Measurements from ENCODE around the gene LSAMP.

The LSAMP gene

DNA sequence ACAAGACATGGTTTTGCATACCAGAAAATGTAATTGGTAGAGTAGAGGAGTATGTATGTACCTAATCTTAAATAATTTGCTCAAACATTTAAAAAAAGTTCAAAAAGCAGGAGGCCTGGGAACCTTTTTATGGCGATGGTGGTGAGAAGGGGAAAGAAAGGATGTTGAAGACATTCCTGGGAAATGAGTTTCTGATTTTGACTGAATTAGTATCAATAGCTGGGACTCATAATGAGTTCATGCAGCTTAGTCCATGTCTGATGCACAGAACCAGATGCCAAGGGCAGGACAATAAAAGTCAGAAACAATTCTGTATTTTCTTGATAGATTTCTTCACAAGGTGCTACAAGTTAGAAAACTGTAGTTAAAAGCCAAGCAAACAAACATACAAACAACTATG is 426.6 kb downstream of the LSAMP start:
- DNase-seq (ENCODE audit: low spot score): no peak

DNA sequence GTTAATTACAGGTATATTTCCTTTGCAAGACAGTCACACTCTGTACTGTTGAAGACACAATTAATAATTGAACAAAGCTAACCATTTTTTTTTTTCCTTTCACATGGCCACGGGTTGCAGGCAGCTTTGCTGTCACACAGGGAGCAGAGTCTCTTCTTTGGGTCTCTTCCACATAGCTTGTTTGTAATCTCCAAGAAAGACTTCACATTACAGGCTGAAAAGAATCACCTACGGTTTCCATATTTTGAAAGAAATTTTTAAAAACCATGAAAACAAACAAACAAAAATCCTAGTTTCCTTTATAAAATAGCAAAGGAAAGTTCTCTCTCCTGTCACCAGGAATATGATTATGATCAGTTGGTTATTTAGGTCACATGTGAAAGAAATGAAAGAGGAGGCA is 429.4 kb downstream of the LSAMP start:
- DNase-seq (ENCODE audit: low spot score): no peak

DNA sequence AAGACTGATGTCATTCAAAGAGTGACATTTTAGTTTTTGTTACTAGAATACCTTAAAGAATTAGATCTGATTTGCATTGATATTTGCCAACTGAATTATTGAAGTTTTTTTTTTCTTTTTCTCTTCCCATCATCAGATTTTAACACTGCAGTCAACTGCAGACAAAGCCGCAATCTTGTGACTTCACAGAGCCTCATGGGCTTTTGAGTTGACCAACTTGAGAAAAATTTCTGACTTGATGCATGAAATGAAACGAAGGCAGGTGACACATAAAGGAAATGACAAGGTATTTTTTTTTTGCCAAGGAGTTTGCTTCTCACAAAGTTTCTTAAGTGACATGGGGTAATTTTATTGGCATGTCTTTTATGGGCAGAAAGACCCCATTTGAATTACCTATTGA is 438.3 kb downstream of the LSAMP start:
- no peak for DNase-seq (ENCODE audit: low spot score)

DNA sequence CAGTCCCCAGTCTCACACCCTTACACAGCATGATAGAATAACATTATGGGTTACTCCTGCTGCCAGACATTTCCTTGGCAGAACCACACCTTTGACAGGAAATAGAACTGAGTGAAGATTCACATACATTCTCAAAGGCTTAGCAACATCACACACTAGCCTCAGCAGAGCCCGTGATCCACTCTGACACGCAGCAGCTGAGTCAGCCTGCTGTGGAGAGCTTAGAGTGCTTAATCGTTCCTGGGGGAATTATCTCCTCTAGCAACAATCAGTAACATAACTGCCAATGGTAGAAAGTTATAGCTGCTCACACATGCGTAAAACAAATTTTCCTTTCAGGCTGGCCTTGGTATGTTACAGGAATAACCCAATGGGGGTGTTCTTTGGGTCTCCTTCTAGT is 439.9 kb downstream of the LSAMP start:
- DNase-seq (ENCODE audit: low spot score): no peak

DNA sequence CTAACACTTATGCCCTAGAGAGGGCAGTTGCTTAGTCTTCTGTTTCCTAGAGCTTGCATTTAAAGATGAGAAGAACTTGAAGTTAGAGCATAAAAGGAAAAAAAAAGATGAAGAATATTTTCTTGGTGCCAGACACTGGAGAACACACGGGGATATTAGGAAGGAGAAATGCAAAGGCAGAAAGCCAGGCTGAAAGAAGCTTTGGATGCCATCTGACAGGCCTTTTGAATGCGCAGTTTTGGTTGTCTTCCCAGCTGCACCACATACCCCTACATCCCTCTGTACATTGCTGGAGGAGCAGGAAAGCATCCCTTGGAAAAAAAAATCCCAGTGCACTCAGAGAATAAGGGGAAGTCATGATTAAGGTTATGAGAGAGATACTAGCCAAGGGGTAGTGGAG is 443.1 kb downstream of the LSAMP start:
- DNase-seq (ENCODE audit: low spot score): no peak

DNA sequence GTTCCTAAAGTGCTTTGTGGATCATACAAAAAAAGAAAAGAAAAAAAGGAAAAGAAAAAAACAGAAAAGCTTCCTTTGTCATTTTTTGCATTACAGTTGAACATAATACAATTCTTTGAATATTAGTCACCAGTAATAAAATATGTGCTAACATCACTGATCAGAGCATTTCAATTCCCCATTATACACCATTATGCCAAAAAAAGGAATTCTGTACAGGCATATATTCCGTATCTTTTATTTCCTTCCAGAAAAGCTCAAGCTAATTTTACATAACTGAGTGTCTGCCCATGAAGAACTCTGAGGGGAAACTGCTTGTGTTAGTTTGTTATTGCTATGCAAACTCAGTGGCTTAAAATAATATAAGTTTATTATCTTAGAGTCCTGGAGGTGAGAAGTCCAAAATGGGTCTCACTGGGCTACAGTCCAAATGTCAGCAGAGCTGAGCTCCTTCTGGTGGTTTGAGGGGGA is 444.1 kb downstream of the LSAMP start:
- DNase-seq (ENCODE audit: low spot score): no peak

DNA sequence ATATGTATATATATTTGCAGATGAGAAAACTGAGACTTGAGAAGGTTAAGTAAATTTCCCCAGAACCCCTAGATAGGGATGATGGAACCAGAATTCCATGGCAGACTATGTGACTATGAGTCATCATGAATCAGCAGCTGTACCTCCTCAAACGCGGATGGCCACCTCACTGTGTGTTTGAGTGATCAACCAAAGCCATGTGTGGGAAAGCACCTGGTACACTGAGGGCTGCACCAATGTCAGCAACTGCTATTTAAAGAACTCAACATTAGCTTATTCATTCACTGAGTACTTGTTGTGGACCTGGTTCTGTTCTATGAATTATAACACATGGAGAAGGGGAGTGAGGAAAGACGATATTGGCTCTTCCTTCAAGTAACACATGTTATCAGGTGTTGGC is 445.0 kb downstream of the LSAMP start:
- no peak for DNase-seq (ENCODE audit: low spot score)

DNA sequence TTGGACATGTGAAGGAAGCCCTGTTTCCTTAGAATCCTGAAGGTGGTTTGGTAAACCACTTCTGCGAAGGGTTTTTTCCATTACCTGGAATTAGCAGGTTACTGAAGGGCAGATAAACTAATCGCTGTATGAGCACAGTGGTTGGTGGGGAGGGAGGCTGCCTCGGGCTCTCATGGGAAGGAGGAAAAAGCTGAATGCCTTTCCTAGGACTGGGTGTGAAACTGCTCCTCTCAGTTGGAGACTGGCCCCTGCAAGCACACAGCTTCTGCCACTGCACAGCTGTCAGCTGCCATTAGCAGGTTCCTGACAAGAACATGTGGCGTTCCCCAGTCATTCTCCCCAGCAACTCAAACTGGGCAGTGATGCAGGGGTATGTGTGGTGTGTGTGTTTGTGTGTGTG is 445.7 kb downstream of the LSAMP start:
- peak; percentile 49 for DNase-seq (ENCODE audit: low spot score)

DNA sequence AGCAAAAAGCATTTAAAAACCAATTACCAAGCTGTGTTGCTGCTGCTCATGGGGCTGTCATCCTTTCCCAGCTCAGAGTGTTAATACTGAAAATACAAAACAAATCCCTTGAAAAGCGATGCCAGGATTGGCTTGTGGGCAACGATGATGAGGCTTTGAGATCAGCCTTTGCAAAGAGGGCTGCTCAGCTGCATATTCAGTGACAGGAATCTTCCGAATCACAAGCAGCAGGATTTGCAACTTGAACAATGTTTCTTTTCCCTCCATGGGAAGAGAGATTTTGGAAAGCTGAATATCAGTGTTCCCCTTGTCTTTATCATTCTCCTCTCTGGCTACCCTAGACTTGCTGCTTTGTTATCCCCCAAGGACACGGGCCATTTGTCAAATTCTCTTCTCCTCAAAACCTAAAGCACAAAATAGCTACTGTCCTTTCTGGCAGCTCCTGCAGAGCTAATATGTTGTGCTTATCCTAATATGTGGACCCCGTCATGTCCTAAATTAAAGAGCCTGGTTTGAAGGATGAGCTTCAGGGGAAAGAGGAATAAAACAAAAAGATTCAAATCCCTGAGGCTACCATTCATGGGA is 446.2 kb downstream of the LSAMP start:
- no peak for DNase-seq (ENCODE audit: low spot score)

DNA sequence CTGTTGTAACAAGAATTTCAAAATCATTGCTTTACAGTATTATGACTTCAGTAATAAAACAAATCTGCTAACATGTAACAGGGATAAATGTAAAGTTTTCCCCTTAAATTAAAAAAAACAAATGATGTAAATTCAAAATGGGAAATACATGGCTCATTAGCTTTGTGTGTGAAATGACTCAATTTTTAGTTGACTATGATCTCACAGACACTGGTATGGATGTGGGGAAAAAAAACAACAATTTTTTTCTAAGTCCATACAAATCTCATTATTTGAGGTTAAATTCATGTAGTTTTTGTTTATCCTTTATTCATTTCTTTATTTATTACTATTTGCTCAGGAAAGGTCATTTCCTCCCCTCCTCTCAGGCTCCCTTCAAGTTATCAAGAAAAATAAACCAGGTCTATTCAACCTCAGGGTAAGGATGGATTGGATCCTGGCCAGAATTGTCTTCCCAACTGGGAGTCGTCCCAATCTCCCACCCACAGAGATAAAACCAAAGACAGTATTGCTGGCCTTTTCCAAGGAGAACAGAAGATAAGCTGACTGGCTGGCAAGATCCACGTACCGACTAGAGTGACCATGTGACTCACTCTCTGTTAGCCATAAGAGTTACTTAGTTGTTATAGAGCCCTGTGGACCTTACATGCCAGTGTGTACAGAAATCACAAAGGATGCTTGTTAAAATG is 448.7 kb downstream of the LSAMP start:
- no peak for DNase-seq (ENCODE audit: low spot score)

DNA sequence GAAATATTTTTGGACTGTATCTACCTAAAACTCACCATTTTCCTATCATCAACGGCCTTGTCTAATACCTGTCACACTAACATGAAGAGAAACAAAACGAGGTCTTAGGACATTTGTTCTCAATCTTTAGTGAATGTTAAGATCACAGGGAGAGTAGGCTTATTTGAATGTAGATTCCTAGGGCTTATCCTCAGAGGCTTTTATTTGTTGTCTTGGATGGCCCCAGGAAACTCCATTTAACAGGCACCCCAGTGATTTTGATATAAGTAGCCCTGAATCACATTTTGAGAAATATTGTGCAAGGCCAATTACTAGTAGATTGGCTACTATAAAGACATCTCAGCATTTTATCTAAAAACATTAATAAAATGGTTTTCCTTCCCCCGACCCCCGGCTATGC is 454.6 kb downstream of the LSAMP start:
- DNase-seq (ENCODE audit: low spot score): no peak

DNA sequence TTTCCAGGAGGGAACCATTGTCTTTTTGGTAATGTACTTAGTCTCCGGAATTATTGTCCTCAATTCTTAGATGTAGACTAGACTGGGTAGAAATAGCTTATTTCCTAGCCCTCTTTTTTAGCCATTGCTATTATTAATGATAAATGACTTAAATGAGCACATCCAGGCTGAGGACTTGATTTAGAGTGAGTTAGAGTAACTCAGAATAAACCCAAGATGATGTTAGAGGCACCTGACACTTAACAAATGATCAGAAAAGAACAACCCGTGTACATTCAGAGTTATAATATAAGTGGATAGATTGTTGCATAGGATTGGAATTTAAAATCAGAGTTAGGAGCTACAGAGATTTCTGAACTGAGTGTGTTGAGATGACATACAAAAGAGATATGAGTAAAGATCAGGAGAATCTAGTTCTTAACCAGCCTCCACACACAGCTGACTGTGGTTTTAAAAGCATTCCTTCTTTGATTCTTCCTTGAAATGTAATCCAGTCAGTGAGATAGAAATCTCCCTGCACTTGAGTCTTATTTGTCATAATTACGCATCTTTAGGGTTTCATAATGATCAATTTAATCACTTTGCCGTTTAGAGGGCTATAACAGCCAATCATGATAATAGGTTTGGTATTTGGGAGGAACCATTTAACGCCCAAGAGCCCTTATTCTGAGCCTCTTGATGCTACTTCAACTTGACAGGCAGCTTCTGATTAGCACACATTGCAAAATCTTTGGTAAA is 455.4 kb downstream of the LSAMP start:
- no peak for DNase-seq (ENCODE audit: low spot score)

DNA sequence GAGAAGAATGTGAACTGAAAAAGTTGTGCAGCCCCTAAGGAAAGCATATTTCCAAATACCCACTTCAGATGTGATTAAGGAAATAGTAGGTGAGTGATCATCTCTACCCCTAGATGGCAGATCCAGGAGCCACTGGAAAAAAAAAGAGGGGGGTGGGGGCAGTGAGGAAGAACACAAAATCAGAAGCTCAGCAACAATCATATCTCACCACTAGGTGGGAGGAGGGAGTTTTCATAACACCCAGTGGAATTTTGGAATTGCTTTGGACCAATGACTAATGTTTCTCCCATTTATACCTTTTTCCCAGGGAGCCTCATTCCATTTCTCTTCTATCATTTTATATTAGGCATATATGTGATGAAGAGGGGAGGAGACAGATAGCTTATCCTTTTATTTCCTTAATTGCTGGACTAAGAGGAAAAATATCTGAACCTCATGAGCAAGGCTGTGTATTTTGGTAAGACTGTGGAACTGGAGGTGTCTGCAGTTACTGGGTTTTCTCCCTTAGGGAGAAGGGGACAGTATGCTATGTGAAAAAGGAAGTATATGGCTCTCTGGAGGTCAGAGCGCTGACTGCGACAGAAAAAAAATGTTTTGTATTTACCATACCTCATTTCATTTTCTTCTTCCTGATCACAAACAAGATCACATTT is 458.6 kb downstream of the LSAMP start:
- DNase-seq (ENCODE audit: low spot score): no peak

DNA sequence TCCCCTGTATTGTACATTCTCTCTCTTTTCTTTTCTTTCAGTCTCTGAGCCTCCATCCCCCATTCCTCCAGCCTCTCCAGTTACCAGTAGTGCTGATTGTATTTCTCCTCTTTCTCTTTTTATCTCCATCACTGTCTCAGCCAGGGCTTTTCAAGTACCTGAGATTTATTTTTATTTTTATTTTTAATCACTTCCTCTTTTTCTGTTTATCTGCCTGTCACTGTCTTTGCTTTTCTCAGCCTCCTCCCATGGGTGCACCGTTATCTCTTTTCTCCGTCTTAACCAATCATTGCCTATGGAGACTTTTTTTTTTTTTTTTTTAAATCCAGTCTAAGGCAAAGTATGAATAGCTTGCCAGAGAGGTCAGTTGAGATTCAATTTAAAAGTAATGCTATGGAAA is 462.7 kb downstream of the LSAMP start:
- DNase-seq (ENCODE audit: low spot score): no peak

DNA sequence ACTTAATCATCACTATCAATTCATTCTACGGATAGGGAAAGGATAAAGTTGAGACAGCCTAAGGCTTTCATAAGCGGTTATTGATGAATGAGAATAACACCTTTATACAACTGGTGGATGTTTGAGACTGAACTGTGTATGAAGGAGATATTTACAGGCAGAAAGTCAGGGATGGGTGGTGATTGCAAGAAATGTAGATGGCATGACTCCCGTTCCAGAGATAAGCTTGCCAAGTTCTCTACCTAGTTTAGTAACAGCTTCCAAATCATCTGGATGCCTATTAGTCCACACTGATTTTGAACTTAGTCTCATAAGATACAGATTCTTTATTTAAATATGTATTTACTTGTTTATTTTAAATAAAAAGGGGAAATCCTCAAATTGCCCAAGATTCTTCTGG is 463.2 kb downstream of the LSAMP start:
- DNase-seq (ENCODE audit: low spot score): no peak

DNA sequence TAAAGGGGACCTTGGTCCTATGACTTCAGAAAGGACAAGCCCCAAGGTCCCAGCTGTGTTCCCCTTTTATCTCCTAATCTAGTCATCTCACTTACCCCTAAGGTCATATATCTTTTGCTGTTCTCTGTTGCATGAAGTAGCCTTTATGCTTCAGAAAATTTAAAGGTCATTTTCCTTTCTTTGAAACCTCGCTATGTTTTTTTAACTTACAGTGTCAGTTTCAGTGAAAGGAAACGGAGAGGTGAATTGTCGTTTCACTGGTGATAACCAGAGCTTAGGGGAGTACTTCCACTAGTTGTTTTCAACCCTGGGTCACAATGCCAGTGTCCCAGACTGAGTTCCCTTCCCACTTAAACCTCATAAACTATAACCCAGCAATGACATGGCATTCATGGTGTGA is 464.6 kb downstream of the LSAMP start:
- no peak for DNase-seq (ENCODE audit: low spot score)

DNA sequence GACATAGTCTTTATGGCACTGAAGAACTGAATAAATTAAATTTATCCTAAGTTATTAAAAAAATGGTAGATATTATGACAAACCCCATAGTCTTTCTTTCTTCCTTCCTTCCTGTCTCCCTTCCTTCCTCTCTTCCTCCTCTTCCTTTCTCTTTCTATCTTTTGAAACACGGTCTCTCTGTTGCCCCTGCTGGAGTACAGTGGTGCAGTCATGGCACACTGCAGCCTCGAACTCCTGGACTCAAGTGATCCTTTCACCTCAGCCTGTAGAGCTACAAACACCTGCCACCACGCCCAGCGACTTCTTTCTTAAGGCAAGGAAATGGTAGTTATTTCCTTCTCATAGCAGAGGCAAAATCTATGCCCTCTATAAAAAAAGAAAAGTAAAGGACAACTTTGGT is 467.4 kb downstream of the LSAMP start:
- no peak for DNase-seq (ENCODE audit: low spot score)

DNA sequence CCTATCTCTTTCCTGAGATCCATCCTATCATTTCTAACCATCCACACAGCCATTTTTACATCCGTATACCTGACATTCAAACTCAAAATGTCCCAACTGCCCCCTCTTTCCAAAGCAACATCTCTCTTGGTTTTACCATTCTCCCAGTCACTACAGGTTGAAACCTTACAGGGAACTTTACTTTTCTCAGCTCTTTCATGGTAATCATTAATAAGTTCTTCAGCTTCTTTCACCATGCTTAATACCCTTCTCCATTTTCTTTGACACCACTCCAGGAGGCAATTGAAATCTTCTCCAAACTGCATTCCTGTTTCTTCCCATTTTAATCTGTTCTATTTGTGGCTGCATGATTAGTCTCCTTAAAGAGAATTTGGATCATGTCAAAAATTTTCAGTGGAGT is 469.5 kb downstream of the LSAMP start:
- DNase-seq (ENCODE audit: low spot score): no peak

DNA sequence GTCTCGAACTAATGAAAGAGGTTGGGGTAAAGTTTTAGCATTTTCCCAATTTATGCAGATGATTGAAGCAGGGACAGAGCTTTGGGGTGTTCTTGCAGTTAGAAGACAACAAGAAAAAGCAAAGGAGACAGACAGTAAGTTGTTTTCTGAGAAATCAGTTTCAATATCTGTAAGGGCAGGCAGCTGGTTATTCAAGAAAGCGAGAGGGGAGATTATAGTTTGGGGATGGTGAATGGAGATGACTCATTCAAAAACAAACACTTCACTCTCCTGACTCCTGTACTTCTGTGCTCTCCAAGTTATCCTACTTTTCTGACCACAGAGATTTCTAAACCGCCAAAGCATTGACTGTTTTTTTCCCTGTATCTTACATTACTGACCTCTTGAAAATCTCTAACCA is 469.9 kb downstream of the LSAMP start:
- no peak for DNase-seq (ENCODE audit: low spot score)

DNA sequence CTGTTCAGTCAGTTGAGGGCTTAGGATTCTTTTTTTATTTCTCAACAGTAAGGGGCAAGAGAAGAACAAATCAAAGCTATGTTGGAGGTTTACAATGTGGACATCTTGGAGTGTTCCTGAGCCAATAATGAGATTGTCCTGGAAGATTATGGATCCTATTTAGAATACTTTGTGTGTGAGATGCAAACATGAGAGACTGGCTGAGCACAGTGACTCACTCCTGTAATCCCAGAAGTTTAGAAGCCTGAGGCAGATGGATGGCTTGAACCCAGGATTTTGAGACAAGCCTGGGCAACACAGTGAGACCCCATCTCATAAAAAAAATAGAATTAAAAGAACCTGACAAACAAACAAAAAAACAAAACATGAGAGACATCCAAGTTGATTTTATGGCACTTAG is 470.3 kb downstream of the LSAMP start:
- no peak for DNase-seq (ENCODE audit: low spot score)

DNA sequence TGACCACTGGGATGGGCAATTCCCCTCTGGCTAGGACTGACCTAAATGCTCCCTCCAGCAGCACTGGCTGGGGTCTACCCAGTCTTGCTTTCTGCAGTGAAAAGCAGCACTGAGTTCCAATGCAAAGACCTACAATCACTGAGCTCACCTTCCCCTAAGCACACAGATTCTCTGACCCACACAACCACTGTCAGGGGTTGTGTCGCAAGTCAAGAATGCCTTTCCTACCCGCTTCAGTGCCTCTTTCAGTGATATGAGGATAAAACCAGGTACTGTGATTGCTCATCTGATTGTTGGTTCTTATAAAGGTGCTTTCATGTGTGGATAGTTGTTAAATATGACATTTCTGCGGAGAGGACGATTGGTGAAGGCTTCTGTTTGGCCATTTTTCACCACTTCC is 476.4 kb downstream of the LSAMP start:
- DNase-seq (ENCODE audit: low spot score): no peak

DNA sequence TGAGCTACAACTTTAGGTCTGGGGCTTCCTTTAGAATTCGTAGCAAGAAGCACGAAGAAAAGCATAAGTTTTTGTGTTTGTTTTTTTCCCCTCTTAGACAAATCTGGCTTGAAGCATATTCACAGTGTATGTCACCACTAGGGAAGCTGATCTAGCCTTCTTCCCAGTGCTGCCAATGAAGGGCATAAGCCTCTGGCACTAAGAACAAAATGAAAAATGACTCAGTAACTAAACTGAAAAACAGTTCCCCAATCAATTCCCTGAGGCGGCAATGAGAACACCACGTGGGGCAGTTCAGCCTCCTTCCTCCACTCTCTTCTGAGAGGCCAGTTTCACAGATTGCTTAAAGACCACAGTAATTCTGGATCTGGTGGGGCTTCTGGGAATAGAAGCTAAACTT is 483.9 kb downstream of the LSAMP start:
- no peak for DNase-seq (ENCODE audit: low spot score)

DNA sequence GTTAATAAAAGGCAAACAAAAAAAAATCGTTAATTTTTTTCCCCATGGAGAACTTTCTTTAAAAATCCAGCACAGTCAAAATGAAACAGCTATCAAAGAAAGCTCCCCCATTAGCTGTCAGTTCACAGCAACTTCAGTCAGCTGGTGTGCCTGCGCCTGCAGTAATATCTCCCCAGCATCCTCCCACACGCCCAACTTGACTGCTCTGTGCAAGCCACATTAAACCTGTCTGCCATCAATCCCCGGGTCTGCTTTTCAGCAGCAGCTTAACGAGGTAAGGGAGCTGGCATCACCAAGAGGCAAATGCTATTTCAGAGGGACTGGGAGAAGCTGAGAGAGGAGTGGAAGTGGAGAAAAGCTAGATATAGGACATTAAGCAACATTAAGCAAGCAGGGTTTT is 484.5 kb downstream of the LSAMP start:
- no peak for DNase-seq (ENCODE audit: low spot score)

Data from ecto neural progenitor cell (in vitro differentiated cells).